CD4-positive, alpha-beta T cell treated with Interleukin-1 beta for 1 hour (primary cell): ENCODE measurements around the gene TNS1.

Experiments
- DNase-seq, 2 donors: peaks; one replicate each; pipeline ENCODE4 v3.0.0-alpha.2; 2020 to 2022

TNS1 gene

DNA sequence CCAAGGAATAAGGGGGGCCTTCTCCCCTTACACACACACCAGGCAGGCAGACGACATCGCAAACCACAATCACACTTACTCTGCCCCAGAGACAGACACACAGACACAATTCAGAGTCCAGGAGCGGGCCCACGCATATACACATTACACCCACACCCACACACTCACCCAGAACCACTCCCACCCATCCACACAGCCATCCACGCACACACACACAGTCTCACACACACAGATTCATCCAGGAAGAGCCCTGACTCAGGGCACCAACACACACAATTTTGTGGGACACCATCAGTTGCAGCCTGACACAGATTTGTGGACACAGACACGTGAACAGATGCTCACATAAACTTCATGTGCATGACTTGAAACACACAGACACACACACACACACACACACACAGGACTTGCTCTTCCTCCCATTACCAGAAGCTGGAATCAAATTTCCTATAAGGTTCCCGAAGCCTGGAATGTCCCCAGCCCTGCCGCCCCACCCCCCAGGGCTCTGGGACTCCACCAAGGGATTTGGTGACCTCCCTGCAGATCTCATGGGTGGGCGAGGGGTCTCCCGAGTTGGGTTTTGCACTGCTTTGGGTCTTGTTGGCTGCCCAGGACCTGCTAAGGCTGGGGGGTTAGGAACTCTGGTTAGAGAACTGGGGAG lies 23.5 kb downstream of the TNS1 start:
- no peak for DNase-seq

DNA sequence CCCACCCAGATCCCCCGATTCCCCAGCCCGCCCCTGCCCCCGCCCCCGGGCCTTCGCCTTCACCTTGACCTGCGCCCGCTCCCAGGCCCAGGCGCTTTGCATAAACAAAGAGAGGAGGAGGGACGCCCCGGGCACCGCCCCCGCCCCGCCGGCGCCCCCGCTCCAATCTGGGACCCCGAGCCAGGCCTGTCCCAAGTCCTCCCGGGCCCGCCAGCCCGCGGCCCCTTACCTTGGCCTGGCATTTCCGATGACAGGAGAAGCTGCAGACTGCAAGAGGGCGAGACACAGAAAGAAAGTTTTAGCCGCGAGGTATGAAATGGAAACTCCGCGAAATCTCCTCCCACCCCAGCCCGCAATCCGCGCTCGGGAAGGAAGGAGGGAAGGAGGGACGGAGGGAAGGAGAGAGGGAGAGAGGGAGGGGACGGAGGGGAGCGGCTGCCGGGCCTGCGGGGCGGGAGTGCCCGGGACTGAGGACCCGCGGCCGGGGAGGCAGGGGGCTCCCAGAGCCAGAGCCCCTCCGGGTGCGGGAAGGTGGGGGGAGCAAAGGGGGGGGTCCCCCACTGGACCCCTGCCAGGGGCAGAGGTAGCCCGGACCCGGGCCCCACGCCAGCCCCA lies 24.2 kb downstream of the TNS1 start:
- DNase-seq = no peak

DNA sequence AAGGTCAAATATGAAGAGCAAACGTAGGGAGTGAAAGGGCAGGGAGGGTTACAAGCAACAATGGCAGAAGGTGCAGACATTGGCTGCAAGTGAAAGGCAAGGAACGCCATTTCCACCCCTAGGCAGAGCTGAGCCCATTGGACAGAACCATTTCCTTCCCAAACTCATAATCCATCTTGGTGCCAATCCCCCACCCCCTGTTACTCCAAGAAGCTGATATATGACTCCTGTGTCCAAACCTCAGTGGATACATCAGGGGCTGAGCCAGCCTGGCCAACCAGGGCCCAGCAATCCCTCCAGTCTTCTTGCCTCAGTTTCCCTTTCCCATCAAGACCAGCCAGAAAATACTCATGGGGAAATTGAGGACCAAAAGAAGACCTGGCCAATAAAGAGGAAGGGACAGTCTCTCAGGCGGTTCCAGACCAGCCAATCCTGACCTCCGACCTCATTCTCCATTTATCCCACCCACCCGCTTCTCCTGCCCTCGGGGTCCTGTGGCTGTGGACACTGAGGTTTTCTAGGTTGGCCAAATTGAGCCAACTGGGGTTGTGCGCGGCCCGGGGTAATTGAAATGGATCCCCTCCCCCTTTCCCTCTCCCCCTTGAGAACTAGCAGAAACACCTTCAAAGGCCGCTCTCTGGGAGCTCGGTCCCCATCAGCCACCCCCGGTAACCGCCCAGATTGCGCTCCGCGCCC lies 24.8 kb downstream of the TNS1 start:
- no peak for DNase-seq

DNA sequence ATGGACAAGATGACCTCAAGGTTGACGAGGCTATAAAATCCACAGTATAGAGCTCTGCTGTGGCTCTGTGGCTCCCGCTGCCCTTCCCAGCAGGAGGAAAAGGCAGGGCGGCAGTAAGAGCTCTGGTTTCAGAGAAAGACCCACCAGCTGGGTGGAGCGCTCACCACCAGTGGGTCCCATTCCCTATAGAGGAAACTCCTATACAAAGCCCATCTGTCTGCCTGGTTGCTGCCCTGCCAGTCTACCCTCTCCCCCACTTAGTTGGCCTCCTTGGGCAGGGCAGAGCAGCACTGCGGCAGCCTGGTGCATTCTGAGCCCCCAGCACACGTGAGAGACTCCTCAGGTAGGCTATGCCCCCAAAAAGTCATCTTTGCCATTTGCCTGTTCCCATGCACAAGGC lies 26.5 kb downstream of the TNS1 start:
- no peak for DNase-seq

DNA sequence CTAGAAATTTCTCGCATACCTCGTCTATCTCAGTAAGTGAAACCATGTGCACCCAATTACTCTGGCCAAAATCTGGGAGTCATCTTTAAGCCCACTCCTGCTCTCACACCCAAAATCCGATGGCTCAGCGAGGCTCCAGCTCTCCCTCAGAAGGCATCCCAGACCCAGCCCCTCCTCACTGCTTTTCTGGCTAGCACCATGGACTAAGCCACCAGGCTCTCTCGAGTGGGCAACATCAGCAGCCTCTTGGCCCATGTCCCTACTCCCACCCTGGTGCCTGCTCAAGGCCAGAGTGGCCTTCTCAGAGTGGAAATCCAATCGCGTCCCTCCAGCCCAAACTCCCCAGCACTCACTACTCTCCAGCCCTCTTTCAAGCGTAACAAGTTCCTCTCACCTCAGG lies 27.2 kb downstream of the TNS1 start:
- no peak for DNase-seq

DNA sequence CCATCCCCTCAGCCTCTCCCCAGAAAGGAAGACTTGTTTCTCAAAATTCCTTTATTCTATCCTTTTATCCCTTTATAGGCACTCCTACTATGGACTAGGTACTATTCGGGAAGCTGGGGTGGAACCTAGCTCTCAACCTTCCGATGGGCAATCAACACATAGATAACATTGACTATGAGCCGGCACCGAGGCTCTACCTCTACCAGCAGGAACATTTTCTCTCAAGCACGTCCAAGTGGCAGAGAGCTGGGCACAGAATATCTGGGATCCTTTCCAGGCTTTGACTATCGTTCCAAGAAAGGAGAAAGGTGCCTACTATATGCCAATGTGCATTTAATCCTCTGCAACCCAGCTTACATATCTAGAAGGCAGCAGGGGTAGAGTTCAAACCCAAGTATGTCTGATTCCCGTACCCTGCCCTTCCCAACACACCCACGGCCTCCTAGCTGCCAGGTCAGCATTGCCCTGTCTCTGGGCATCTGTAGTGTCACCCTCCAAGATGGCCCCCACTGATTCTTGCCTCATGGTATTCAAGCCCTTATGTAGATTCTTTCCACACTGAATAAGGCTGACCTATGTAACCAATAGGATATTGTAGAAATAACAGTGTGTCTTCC lies 28.3 kb downstream of the TNS1 start:
- DNase-seq = no peak

DNA sequence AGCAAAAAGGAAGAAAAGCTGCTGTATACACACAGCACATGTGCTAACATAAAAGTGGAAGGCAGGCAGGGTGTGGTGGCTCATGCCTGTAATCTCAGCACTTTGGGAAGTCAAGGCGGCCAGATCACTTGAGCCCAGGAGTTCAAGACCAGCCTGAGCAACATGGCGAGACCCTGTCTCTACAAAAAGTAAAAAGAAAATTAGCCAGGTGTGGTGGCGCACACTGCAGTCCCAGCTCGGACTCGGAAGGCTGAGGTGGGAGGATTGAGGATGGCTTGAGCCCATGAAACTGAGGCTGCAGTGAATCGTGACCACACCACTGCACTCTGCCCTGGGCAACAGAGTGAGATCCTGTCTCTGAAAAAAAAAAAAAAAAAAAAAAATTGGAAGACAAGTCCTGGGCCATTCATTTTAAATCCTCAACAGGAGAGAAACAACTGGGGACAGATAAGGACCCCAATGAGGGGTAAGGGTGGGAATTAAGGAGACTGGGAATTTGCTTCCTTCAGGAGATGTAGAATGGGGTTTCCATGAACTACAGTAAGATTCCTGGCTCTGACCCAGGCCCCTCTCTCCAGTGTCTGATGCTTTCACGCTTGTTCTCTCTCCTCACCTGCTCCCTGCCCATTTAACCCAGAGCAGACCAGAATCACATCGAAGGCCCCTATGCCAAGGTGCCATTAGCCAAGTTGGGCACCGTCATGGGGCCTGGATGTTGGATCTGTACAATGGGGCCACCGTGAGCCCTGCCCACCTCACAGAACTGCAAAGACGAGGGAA lies 29.6 kb downstream of the TNS1 start:
- DNase-seq = no peak

DNA sequence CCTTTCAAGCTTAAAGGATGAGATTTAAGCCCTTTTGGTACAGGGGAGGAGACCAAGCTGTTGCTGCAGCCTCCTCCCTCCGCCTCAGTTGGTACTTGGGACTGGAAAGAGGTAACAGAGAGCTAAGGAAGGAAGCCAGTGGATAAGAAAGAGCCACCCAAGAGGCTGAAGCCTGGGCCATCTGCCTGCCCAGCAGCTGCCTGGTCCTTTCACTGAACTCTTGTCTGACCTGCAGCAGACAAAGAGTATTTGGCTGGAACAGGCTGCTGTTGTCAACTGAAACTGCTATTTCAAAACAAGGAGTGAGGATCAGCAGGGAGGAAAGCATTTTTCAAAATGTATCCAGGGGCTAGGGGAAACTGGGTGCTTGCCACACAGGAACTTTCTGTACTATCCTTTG lies 30.3 kb downstream of the TNS1 start:
- DNase-seq = no peak

DNA sequence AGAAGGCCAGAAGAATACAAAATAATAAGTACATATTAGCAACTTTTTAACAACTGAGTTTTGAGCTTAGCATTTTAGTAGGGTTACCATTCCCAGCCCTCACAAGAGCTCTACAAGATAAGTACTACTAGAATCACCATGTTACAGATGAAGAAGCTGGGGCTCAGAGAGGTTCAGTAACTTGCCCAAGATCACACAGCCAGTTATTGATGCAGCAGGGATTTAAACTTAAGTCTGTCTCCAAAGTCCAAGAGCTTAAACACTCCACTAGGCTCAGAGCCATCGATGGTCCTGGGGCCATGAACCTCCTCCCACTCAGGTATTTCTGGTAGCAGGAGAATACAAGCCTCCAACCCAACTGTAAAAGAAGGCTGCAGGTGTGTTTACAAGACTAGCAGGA lies 30.8 kb downstream of the TNS1 start:
- no peak for DNase-seq

DNA sequence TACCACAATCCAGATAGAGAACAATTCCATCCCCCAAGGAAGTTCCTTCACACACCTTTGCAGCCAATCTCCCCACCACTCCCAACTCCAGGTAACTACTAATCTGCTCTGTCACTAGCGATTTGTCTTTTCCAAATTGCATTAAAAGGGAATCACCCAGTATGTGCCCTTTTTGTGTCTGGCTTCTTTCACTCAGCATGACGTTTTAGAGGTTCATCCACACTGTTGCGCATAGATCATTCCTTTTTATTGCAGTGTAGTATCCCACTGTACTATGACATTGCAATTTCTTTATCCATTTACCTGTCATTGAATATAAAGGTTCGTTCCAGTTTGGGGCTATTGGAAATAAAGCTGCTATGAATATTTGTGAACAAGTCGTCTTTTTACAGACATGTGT lies 31.6 kb downstream of the TNS1 start:
- no peak for DNase-seq

DNA sequence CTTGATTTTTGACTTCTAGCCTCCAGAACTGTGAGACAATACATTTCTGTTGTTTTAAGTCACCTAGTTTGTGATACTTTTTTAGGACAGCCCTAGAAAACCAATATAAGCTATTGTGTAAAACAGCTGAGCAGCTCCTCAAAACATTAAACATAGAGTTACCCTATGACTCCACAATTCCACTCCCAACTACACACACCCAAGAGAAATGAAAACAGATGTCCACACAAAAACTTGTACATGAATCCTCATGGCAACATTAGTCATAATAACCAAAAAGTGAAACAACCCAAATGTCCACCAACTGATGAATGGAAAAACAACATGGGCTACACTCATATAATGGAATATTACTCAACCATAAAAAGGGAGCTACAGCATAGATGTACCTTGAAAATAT lies 32.6 kb downstream of the TNS1 start:
- DNase-seq = no peak

DNA sequence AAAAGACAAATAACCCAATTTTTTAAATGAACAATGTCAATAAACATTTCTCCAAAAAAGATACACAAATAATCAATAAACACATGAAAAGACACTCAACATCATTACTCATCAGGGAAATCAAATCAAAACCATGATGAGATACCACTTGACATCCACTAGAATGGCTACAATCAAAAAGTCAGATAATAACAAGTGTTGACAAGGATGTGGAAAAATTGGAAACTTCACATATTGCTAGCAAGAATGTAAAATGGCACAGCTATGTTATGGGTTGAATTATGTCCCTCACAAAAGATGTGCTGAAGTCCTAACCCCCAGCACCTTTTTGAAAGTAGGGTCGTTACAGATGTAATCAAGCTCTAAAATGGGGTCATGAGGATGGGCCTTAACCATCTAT lies 33.2 kb downstream of the TNS1 start:
- no peak for DNase-seq

DNA sequence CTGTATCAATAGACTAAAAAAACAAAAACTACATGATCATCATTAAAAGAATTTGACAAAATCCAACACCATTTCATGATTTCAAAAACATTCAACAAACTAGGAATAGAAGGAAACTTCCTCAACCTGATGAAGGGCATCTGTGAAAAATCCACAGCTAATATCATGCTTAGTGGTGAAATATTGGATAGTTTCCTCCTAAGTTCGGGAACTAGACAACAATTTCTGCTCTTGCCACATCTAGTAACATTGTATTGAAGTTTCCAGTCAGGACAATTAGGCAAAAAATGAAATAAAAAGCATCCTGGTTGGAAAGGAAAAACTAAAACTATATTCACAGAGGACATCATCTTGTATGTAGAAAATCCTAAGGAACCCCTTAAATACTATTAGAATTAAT lies 34.8 kb downstream of the TNS1 start:
- DNase-seq = no peak

DNA sequence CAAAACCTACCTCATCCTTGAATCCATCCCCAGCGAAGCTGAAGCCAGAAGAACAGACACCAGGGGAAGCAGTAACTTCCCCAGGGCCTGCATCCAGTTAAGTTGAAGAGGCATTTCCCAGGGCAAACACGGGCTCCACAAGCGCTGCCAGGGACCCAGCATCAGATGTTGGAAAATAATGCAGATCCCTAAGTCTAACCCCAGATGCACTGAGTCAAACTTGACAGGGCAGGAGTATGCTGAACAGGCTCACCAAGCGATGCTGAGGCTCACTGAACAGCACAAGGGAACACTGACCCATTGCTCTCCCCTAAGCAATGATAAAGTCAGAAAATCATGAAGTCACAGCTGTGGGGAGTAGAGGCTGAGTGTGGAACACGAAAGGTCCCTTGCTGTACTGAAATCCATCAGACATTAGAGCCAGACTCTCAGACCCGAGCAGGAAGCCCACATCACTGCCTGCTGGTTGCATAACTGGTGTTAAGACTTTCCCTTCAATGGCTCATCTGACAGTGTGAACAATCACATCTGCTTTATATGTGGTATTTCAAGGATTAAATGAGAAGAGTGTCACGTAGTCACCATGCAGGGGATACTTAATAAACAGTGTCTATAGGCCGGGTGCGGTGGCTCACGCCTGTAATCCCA lies 36.2 kb downstream of the TNS1 start:
- DNase-seq = no peak

DNA sequence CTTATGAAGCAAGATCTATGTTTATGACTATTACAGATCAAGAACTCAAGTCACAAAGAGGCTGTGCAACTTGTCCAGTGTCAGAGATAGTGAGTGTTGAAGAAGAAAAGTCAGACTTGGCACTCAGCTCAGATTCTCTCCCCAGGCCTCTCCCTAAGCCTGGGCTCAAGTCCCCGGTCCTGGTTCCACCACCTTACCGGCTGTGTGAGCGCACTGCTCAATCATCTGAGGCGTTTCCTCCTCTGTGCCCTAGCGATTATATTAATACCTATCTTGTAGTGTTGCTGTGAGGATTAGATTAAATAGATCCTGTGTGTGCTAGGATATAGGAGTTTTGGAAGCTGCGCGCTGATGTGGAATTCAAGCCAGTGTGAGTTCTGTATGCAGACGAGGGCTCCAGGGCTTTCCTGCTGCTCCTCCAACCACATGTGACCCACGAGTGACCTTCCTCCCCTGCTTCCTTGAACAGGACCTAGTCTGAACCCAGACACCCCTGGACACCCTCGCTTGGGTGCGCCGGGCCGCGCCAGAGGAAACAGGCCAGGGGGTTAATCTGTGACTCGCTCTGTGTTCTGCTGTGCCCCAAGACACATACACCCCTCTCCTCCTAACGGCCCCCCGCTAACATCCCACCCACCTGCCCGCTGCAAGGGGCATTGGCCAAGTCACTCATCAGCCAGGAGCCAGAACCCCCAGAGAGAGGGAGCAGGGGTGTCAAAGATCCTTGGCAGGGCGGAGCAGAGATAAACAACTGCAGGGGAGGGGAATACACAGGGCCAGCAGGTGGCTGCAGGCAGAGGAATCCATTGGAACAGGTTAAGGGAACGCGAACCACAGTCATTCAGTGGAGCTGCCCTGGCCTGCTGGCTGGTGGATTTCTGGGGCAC lies 38.3 kb downstream of the TNS1 start:
- DNase-seq = no peak

DNA sequence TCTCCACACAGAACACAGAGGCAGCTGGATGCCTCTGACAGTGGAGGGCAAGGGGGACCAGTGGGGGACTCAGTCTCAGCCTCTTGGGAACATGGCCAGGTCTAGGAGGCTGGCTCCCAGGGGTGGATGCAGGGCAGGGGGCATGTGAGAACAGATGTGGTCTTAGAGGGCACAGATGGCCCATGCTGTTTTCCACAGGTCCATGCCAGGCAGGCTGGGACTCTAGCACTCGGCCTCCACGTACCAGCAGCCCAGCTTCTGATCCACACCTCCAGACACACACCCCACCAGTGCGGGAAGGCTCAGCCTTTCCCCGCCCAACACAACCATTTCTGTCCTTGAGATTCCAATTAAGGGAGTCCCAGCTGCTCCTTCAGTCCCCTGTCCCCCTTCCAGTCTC lies 42.4 kb downstream of the TNS1 start:
- no peak for DNase-seq

DNA sequence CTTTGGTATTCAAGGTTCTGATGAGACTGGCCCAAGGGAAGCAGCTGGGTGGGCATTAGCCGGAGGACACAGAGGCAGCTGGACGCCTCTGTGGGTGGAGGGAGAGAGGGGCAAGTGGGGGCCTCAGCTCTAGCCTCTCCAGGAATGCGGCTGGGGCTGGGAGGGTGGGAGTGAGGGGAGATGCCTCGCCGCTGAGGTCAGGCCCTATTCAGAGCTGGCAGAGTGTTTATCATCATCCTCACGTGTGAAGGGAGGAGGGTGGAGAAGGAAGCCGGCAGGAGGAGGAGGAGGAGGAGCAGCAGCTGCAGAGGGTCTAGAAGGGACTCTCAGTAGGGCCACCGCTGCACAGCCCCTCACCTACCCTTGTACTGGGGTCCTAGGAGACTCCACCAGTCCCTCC lies 43.1 kb downstream of the TNS1 start:
- no peak for DNase-seq

DNA sequence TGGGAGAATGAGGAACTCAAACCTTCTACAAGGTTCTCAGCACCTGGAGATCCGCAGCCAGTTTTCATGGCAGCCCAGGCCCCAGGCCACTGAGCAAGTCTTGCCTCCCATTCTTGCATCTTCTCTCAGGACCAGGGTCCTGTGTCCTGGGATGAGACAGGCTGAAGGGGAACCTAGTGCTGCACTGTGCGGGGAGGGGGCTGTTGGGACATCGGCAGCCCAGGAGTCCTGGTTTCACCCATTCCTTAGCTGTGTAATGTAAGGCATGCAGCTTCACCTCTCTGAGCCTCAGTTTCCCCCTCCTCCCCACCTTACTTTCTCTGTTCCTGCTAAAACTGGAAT lies 43.9 kb downstream of the TNS1 start:
- no peak for DNase-seq

DNA sequence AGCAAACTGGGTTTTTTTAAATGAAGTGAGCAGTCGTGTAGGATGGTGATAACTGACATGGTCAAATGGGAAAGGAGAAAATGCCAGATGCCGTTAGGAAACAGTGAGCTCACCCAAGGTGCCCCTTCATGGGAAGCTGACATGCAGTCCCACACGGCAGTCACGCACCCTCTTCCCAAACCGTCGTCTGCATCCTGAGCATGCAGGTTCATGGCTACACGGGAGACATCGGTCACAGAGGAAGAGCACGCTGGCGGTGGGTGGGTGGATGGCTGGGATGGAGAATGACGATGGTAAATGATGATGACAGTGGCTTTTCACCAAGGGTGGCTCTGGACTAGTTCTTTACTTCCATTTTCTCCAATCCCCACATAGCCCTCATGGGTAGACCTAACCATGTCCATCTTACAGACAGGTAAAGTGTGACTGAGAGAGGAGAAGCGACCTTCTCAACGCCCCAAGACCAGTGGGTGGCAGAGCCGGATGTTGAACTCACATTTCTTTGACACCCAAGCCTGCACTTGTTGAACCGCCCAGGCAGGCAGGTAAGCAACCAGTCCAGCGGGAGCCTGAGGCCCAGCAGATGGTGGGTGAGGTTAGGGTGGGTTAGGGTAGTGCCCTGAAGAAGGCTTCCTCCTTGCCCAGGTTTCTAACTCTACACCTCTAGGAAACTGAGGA lies 44.5 kb downstream of the TNS1 start:
- no peak for DNase-seq

DNA sequence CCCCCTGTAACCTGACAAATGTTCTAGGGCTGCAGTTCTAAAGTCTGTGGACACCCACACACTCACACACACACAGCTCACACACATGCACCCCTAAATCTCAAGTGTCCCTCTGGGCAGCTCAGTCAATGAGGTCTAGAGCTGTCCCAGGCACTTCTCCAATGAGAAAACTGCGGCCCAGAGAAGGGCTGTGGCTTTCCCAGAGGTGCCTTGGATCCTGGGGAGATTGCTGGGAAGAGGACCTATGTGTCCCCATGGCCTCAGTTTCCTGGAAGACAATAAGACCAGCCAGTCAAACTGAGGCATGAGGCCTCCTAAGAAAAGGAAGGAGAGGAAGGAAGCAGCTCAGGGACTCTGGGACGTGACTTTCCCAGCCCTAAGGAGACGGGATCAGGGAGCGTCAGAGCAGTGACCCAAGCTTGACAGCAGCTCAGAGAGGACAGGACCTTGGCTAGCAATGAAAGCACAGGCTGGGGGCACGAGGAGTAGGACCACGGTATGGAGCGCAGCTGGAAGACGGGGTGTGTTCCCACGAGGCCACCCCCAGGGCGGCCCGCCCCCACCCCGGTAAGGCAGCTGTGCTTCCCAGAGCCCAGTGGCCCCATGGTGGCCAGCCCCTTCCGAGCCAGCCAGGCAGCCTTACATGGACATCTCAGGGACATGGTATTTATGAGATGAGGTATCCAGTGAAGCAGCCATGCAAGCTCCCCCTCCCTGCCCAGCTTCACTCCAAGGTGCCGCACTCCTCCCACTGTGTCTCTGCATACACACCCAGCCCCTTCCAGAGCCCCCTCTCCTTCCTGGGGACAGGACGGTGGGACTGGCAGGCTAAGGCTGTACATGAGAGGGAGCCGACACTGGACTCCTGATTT lies 46.0 kb downstream of the TNS1 start:
- no peak for DNase-seq
